Skin of body (tissue), 2 donors: Measurements from ENCODE around the gene EPN1. TPM values are rescaled to one million over a fixed set of nuclear protein-coding genes. Genes with fewer than 3 reads are reported as not detected.

Source experiments
- DNase-seq: peaks from one replicate; lab custom pipeline; 2025; lab: John Stamatoyannopoulos, UW
- total RNA-seq: library from RNA; depleted of rRNA; stranded (reverse); fragments of >200 nt; gene quantifications from one replicate; pipeline ENCODE4 v1.2.3, GENCODE V29; 2014

Gene EPN1
- total RNA-seq, 1 donor from 2014 or later: 20.8 TPM

DNA sequence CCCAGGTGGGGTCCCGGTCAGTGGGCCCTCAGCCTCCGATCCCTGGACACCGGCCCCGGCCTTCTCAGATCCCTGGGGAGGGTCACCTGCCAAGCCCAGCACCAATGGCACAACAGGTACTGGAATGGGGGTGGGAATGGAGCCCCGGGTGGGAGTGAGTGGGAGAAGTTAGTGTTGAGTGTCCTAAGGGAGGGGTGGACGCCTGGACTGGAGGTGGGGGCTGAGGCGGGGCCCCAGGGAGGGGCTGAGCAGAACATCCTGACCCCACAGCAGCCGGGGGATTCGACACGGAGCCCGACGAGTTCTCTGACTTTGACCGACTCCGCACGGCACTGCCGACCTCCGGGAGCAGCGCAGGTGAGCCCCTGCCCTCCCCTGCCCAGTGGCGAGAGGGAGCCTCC is 17.7 kb downstream of the EPN1 start:
- no peak for DNase-seq

GRCh38 chr19:55693336-55693974 is 18.4 kb downstream of the EPN1 start:
- DNase-seq: no peak

DNA sequence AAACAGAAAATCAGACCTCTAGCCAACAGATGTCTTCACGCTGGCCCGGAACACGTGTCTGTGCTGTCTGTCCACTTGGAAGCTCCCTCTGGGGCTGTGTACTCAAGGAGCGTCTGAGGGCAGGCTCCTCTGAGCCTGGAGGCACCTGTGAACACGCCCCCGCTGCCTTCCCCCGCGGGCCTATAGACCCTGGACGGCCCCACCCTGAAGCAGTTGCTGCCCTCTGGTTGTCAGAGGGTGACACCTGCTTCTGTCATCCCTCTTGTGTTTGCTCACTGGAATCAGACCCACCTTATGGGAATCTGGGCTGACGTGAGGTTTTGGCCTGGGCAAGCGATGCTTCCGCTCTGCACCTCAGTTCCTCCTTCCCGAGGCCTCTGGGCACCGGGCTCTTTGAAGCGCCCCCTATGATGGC is 19.2 kb downstream of the EPN1 start:
- no peak for DNase-seq

- no peak for DNase-seq
Observed at GRCh38 chr19:55694656-55695491, 19.8 kb downstream of the EPN1 start.

GRCh38 chr19:55695511-55696290 is 20.7 kb downstream of the EPN1 start:
- DNase-seq: no peak

GRCh38 chr19:55696301-55697068 is 21.5 kb downstream of the EPN1 start:
- no peak for DNase-seq

DNA sequence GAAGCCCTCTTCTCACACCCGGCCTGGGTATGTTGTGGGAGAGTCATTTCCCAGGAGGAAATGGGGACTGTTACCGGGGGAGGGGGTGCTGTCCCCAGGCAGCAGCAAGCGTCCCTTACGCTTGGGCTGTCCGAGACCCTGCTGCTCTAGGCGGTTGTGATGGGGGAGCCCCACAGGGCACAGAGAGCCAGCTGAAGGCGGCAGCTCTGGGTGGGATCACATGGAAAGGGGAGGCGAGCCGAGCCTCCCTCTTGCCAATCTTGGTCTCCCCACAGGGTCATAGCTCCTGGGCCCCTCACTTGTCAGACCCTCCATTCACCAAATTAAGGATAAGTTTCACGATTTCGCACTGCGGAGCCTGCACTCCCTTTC is 22.0 kb downstream of the EPN1 start:
- DNase-seq: no peak

- DNase-seq: no peak
Observed at GRCh38 chr19:55697698-55698097, 22.7 kb downstream of the EPN1 start.

- DNase-seq: no peak
Observed at GRCh38 chr19:55698256-55698655, 23.2 kb downstream of the EPN1 start.

GRCh38 chr19:55699221-55699620 is 24.2 kb downstream of the EPN1 start:
- no peak for DNase-seq

- no peak for DNase-seq
Observed at GRCh38 chr19:55700813-55701212, 25.8 kb downstream of the EPN1 start.

DNA sequence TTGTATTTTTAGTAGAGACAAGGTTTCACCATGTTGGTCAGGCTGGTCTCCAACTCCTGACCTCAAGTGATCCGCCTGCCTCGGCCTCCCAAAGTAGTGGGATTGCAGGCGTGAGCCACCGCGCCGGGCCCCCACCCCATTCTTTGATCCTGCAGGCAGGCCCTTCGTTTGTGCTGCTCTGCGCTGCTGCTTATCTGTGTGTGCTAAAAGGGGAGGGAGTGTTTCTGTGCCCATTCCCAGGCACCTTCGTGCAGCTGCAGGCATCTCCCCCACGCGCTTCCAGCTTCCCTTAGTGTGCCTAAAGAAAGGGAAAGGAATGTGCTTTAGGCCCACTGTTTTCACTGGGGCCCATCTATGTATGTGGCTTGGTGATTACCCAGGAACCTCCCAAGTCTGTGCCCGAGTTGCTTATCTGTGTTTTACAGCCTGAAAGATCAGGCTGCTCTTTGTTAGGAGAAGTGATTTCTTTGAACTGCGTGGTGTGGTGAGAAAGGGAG is 27.2 kb downstream of the EPN1 start:
- no peak for DNase-seq

- no peak for DNase-seq
Observed at GRCh38 chr19:55703790-55704215, 28.8 kb downstream of the EPN1 start.

GRCh38 chr19:55704494-55705245 is 29.6 kb downstream of the EPN1 start:
- no peak for DNase-seq

DNA sequence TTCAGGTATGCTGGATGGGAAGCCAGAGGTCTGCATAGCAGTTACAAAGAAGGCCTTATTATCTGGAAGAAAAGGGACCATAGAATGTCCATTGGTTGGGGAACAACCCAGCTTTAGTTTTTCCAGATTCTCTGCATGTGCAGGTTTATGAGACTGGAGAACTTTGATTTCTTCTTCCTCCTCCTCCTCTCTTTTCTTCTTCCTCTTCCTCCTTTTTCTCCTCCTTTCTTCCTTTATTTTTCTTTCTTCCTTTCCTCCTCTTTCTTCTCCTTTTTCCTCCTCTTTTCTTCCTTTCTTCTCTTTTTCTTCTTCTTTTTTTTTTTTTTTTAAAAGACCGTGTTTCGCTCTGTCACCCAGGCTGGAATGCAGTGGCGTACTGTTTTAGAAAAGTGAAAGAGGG is 30.9 kb downstream of the EPN1 start:
- no peak for DNase-seq

DNA sequence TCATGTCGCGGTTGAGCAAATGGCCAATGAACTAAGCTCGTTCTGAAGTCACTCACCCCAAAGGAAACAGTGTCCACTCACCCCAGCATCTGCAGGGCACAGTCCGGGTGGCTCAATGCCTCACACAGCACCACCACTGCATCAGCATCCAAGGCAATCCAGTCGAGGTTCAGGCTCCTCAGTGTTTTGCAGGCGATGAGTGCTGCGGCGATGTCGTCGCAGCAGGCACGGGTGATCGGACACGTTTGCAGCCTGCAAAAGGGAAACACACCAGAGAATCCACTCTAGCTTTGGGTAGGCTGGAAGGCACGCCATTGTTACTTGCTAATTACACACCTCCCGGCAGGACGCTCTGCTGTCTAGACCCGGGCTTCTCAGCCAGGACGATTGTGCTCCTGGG is 36.7 kb downstream of the EPN1 start:
- no peak for DNase-seq

GRCh38 chr19:55712804-55713631 is 38.0 kb downstream of the EPN1 start:
- no peak for DNase-seq

- no peak for DNase-seq
Observed at GRCh38 chr19:55716531-55716930, 41.5 kb downstream of the EPN1 start.

DNA sequence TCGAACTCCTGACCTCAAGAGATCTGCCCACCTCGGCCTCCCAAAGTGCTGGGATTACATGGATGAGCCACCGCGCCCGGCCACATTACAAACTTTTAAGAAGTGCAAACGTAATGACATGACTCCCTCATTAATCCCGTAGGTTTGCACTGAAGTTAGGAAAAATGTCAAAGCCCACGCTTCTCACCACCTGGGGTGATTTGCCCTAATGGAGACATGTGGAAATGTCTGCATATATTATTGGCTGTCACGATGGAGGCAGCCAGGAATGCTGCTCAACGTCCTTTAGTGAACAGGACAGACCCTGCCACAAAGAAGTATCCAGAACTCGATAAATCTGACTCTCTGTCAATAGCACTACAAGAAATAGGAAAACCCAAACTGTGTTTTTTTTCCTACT is 42.2 kb downstream of the EPN1 start:
- DNase-seq: no peak
